Ovary (tissue), 9 donors: ENCODE results near the gene IGSF21. TPM values are rescaled to one million over a fixed set of nuclear protein-coding genes. Genes with fewer than 3 reads are reported as not detected.

Experiments
- DNase-seq, 5 donors: peaks; one replicate each; pipeline ENCODE4 v3.0.0-alpha.2; 2019 to 2020
- H3K27ac ChIP-seq, 2 donors: fragments of 200-600 bp; one replicate each; pipeline versions ENCODE4 v1.5.1 to v1.8.0; 2019 to 2022
- H3K27me3 ChIP-seq: fragments of 200-600 bp; one replicate; pipeline ENCODE4 v1.8.0; 2022
- H3K36me3 ChIP-seq: fragments of 200-600 bp; sonication (generic); one replicate; pipeline ENCODE4 v1.5.1; 2019
- H3K4me1 ChIP-seq: one replicate; pipeline ENCODE4 v1.8.1; 2013; ENCODE audit warnings: mild to moderate bottlenecking, moderate library complexity; ENCODE audit not compliant: insufficient read depth
- H3K4me3 ChIP-seq: fragments of 200-600 bp; sonication (generic); one replicate; pipeline ENCODE4 v1.5.1; 2017
- H3K9me3 ChIP-seq, 2 donors: fragments of 200-600 bp in 1 of 2; sonication (generic) in 1 of 2; one replicate each; pipeline versions ENCODE4 v1.5.1 to v1.8.1; 2013 to 2019; ENCODE audit warnings: mild to moderate bottlenecking in 1 of 2, moderate library complexity in 1 of 2
- CTCF ChIP-seq, 3 donors: fragments of 450-650 bp in 2 of 3; fragments of 200-600 bp in 1 of 3; IDR thresholded peaks; one replicate each; pipeline versions ENCODE4 v1.5.1 to v1.8.0; 2016 to 2022; ENCODE audit warnings: antibody characterized with exemption in 3 of 3, mild to moderate bottlenecking in 1 of 3
- EP300 ChIP-seq: sonication (generic); formaldehyde crosslinking; IDR thresholded peaks from one replicate; pipeline ENCODE4 v1.6.1; 2017; ENCODE audit warnings: antibody characterized with exemption
- POLR2A ChIP-seq: fragments of 450-650 bp; IDR thresholded peaks from one replicate; pipeline ENCODE4 v1.6.1; 2017; ENCODE audit warnings: antibody characterized with exemption, mild to moderate bottlenecking, moderate library complexity
- WGBS, 3 donors: extraction: QIAGEN DNeasy Blood & Tissue Kit in 1 of 3; methylation state at CpG; one replicate each; pipeline versions ENCODE4 v1.1.5 to v1.1.7; 2013 to 2017; 5-methylcytosine and 5-hydroxymethylcytosine counted together
- intact Hi-C, 4 donors: fragments of 100-400 bp; cut with DNase I; formaldehyde crosslinking; loops; one replicate each; pipeline versions ENCODE4 v1.11.0 to v1.15.1; 2022 to 2023
- polyA plus RNA-seq, 2 donors: library from polyadenylated mRNA; stranded (reverse); fragments of 200-250 nt in 1 of 2; fragments of 350-450 nt in 1 of 2; fragmentation: Illumina TruSeq in 1 of 2; extraction: RNeasy Lipid Tissue Mini Kit (QIAGEN cat#74804) in 1 of 2; gene quantifications; one replicate each; pipeline ENCODE4 v1.2.3, GENCODE V29; 2013 to 2014
- total RNA-seq, 7 donors: library from RNA; depleted of rRNA in 2 of 7; stranded (reverse); fragments of >200 nt in 2 of 7; fragmentation: NEBNext Ultra II Directional in 3 of 7; extraction: Animal tissue kit (Norgen Biotek cat#: 25700) in 3 of 7; gene quantifications; one replicate each; pipeline versions ENCODE4 v1.1.0 to v1.2.4, GENCODE V29; 2016 to 2023
- donor health status: DM: no; HTN: no; CAD: no; lungs with moderate emphysema.
- donor health status: DM: no; HTN: no; CAD: no.
- donor health status: Bipolar disorder and iron deficiency.
- donor health status: DM: yes; HTN: yes; CAD: no.
- donor health status: DM: no; HTN: no; CAD: no.
- donor health status: DM: yes; HTN: yes; CAD: no.

Gene IGSF21
- total and polyA plus RNA-seq, 9 donors: 0.24 to 4.5 (median 1.3) TPM

- intact Hi-C loops: no loop called here
- Histone ChIP-seq H3K27me3 (no peaks in the 10 kb centered on the region), H3K9me3 (no peaks in the 10 kb centered on the region), H3K36me3 (no peaks in the 10 kb centered on the region), H3K4me3 (no peak overlapping the region), H3K27ac (no peak overlapping the region), H3K4me1 (no peaks in the 10 kb centered on the region)
- TF ChIP-seq POLR2A (no peak), EP300 (no peak), CTCF (IDR thresholded peaks at IDR 0.05) (no peak)
- DNase-seq: no peak
- WGBS, 3 donors: 34 to 44% (median 43%) methylated on average over 10 of the region's 10 CpGs
These were observed 19.5 kb upstream of the IGSF21 start for GRCh38 chr1:18088077-18088594.

GRCh38 chr1:18089488-18089887 lies 18.1 kb upstream of the IGSF21 start:
- Histone ChIP-seq H3K4me3 (no peak overlapping the region), H3K36me3 (no peaks in the 10 kb centered on the region), H3K4me1 (no peaks in the 10 kb centered on the region), H3K27ac (no peak overlapping the region), H3K27me3 (no peaks in the 10 kb centered on the region), H3K9me3 (no peaks in the 10 kb centered on the region)
- TF ChIP-seq EP300 (no peak), POLR2A (no peak)
- intact Hi-C loops: no loop called here
- no peak for DNase-seq
- WGBS, 3 donors: 88 to 100% (median 96%) methylated on average over 1 of the region's 1 CpG

- Histone ChIP-seq H3K27ac (no peak overlapping the region), H3K4me1 (no peaks in the 10 kb centered on the region), H3K9me3 (no peaks in the 10 kb centered on the region), H3K27me3 (no peaks in the 10 kb centered on the region), H3K36me3 (no peaks in the 10 kb centered on the region), H3K4me3 (no peak overlapping the region)
- DNase-seq: no peak
- WGBS, 3 donors: 30 to 49% (median 39%) methylated on average over 8 of the region's 8 CpGs
- TF ChIP-seq POLR2A: no peak
- TF ChIP-seq EP300: no peak
- TF ChIP-seq CTCF (IDR thresholded peaks at IDR 0.05): no peak
- intact Hi-C loops: no loop called here
These were observed 17.0 kb upstream of the IGSF21 start for GRCh38 chr1:18090636-18091035.

- Histone ChIP-seq H3K9me3 (no peaks in the 10 kb centered on the region), H3K4me1 (no peaks in the 10 kb centered on the region), H3K36me3 (no peaks in the 10 kb centered on the region), H3K4me3 (no peak overlapping the region), H3K27ac (no peak overlapping the region), H3K27me3 (no peaks in the 10 kb centered on the region)
- no peak for DNase-seq
- whole genome bisulfite sequencing, 3 donors: 23 to 38% (median 28%) methylated on average over 7 of the region's 7 CpGs
- intact Hi-C loops: no loop called here
- TF ChIP-seq CTCF (IDR thresholded peaks at IDR 0.05) (no peak), EP300 (no peak), POLR2A (no peak)
These were observed 15.7 kb upstream of the IGSF21 start for GRCh38 chr1:18091660-18092446.

- DNase-seq: no peak
- H3K27ac ChIP-seq: no peak overlapping the region
- no peaks in the 10 kb centered on the region for H3K4me1 ChIP-seq
- intact Hi-C loops: no loop called here
- TF ChIP-seq POLR2A (no peak), CTCF (IDR thresholded peaks at IDR 0.05) (no peak), EP300 (no peak)
- H3K9me3 ChIP-seq: no peaks in the 10 kb centered on the region
- H3K36me3 ChIP-seq: no peaks in the 10 kb centered on the region
- WGBS, 3 donors: 53 to 66% (median 55%) methylated on average over 2 of the region's 2 CpGs
- H3K27me3 ChIP-seq: no peaks in the 10 kb centered on the region
- H3K4me3 ChIP-seq: no peak overlapping the region
These were observed 14.4 kb upstream of the IGSF21 start for GRCh38 chr1:18093193-18093592.
